ENCODE measurements around the gene PDE2A.

Gene PDE2A

GRCh38 chr11:72712841-72713240, 38.6 kb upstream of the PDE2A start:
- H3K27ac ChIP-seq (ENCODE audit: low read length): no peak overlapping the region
- no peak overlapping the region for H3K4me2 ChIP-seq (ENCODE audit: low read length)
- H3K36me3 ChIP-seq (replicated peaks; ENCODE audit: low read depth, low read length): peaks cover 44% of the 10 kb centered on the region
- H3K27me3 ChIP-seq (ENCODE audit: low read depth, low read length): no peaks in the 10 kb centered on the region
- H4K20me1 ChIP-seq (ENCODE audit: insufficient read depth, low read length): peaks cover 65% of the 10 kb centered on the region
- peaks cover 4% of the 10 kb centered on the region for H3K4me1 ChIP-seq (ENCODE audit: low read length)
- no peak overlapping the region for H3K4me3 ChIP-seq (ENCODE audit: low read length)
- H2AFZ ChIP-seq (ENCODE audit: low read depth, low read length): no peak overlapping the region
- TF ChIP-seq CTCF (IDR thresholded peaks at IDR 0.05; ENCODE audit: low read depth, low read length) (no peak), EZH2phosphoT487 (IDR thresholded peaks at IDR 0.05; ENCODE audit: low read depth) (no peak)
- H3K9ac ChIP-seq (ENCODE audit: low read length): no peak overlapping the region
- H3K9me3 ChIP-seq (ENCODE audit: insufficient read depth, low read length): no peaks in the 10 kb centered on the region
- H3K79me2 ChIP-seq (ENCODE audit: low read length): peaks cover 37% of the 10 kb centered on the region

DNA sequence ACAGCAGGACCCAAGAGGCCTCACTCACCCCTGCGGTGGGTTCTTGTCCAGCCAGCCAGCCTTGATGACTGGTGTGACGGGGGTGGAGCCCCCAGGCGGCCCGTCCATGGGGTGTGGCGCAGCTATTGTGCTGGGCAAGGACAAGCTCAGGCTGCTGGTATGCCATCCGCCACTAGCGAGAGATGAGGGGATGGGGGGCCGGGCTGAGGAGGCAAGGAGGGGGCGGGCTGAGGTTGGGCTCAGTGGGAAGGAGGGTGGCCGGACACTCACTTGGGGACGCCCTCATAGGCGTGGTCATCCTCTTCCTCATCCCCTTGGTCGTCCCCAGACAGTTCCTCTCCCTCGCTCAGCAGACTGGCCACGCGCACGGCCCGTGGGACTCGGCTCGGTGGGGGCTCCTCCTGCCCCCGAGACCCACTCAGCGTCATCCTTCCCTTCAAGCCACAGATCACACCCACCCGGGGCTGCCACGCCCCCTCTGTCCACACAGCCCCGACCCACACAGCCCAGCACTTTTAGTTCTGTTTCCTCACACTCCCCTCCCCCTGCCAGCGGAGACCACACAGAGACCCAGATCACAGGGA, 38.0 kb upstream of the PDE2A start:
- Histone ChIP-seq H3K9ac (ENCODE audit: low read length) (no peak overlapping the region), H2AFZ (ENCODE audit: low read depth, low read length) (no peak overlapping the region), H4K20me1 (ENCODE audit: insufficient read depth, low read length) (peaks cover 59% of the 10 kb centered on the region), H3K4me3 (ENCODE audit: low read length) (no peak overlapping the region), H3K36me3 (replicated peaks; ENCODE audit: low read depth, low read length) (peaks cover 42% of the 10 kb centered on the region), H3K27ac (ENCODE audit: low read length) (no peak overlapping the region), H3K4me2 (ENCODE audit: low read length) (no peak overlapping the region), H3K27me3 (ENCODE audit: low read depth, low read length) (no peaks in the 10 kb centered on the region), H3K4me1 (ENCODE audit: low read length) (no peaks in the 10 kb centered on the region), H3K9me3 (ENCODE audit: insufficient read depth, low read length) (no peaks in the 10 kb centered on the region), H3K79me2 (ENCODE audit: low read length) (peaks cover 31% of the 10 kb centered on the region)
- no peak for TF ChIP-seq EZH2phosphoT487 (IDR thresholded peaks at IDR 0.05; ENCODE audit: low read depth)
- TF ChIP-seq CTCF (IDR thresholded peaks at IDR 0.05; ENCODE audit: low read depth, low read length): no peak

DNA sequence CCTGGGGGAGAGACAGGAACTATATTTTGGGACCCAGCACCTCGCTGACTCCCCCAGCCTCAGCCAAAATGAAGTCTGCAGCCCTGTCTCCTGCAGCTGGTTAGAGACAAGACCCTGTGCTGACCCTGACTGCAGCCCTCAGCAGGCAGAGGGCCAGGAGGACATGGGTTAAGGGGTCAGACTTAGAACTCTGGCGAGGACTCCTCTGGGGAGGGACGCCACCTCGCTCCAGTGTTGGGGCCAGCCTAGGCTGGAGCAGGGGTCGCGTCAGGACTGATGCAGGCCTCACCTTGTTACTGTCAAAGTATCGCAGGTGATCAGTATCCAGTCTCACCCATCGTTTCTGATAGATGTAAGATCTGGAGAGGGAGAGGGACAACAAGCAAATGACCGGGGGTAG, 36.9 kb upstream of the PDE2A start:
- Histone ChIP-seq H2AFZ (ENCODE audit: low read depth, low read length) (no peak overlapping the region), H3K4me2 (ENCODE audit: low read length) (no peak overlapping the region), H3K9me3 (ENCODE audit: insufficient read depth, low read length) (no peaks in the 10 kb centered on the region), H3K79me2 (ENCODE audit: low read length) (peaks cover 21% of the 10 kb centered on the region), H3K36me3 (replicated peaks; ENCODE audit: low read depth, low read length) (peaks cover 42% of the 10 kb centered on the region), H3K27me3 (ENCODE audit: low read depth, low read length) (no peaks in the 10 kb centered on the region), H3K9ac (ENCODE audit: low read length) (no peak overlapping the region), H3K4me1 (ENCODE audit: low read length) (no peaks in the 10 kb centered on the region), H3K27ac (ENCODE audit: low read length) (no peak overlapping the region), H3K4me3 (ENCODE audit: low read length) (no peak overlapping the region), H4K20me1 (ENCODE audit: insufficient read depth, low read length) (peaks cover 53% of the 10 kb centered on the region)
- no peak for TF ChIP-seq EZH2phosphoT487 (IDR thresholded peaks at IDR 0.05; ENCODE audit: low read depth)

DNA sequence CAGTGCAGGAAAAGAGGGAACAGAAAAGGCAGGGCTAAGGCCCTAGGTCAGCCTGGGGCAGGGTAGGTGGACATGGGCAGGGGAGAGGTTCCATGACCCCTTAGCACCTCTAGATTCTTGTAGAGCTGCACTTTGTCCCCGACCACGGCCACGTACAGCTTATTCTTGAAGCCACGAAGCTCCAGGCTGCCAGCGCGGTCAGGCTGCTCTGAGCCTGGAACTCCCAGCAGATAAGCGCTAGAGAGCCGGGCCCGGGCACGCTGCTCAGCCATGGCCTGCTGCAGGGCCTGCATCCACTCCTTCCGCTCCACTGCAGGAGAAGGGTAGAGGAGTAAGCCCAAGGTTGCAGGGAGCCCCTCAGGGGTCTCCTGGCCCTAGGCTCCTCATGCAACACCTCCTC, 36.1 kb upstream of the PDE2A start:
- H3K79me2 ChIP-seq (ENCODE audit: low read length): peaks cover 19% of the 10 kb centered on the region
- H3K9ac ChIP-seq (ENCODE audit: low read length): no peak overlapping the region
- H3K4me3 ChIP-seq (ENCODE audit: low read length): no peak overlapping the region
- H3K27ac ChIP-seq (ENCODE audit: low read length): no peak overlapping the region
- H3K4me2 ChIP-seq (ENCODE audit: low read length): no peak overlapping the region
- H3K36me3 ChIP-seq (replicated peaks; ENCODE audit: low read depth, low read length): peaks cover 51% of the 10 kb centered on the region
- peaks cover 4% of the 10 kb centered on the region; the same call in 1 of the 2 replicates for H3K4me1 ChIP-seq (ENCODE audit: low read length)
- H3K27me3 ChIP-seq (ENCODE audit: low read depth, low read length): no peaks in the 10 kb centered on the region
- peaks cover 59% of the 10 kb centered on the region for H4K20me1 ChIP-seq (ENCODE audit: insufficient read depth, low read length)
- no peak overlapping the region for H2AFZ ChIP-seq (ENCODE audit: low read depth, low read length)
- H3K9me3 ChIP-seq (ENCODE audit: insufficient read depth, low read length): no peaks in the 10 kb centered on the region
- TF ChIP-seq CTCF (IDR thresholded peaks at IDR 0.05; ENCODE audit: low read depth, low read length): no peak
- TF ChIP-seq EZH2phosphoT487 (IDR thresholded peaks at IDR 0.05; ENCODE audit: low read depth): no peak
